Activated B cell treated with CpG ODN at 0.5 μM for 24 hours (primary cell): ENCODE measurements around the gene GJB4. TPM values are rescaled to one million over a fixed set of nuclear protein-coding genes. Genes with fewer than 3 reads are reported as not detected.
"Not testable (repeated sequence)": the region's sequence is repeated elsewhere in the genome, so short reads cannot be mapped to it uniquely, and the experiment has no call there.

Experiments
- ATAC-seq: fragments of 200-7000 bp; cut with Tn5 transposase; one replicate; pipeline ENCODE4 v1.10.0; 2021; ENCODE audit warnings: low read depth, mild to moderate bottlenecking, moderate library complexity
- CTCF ChIA-PET: fragments of 350-600 bp; sonication (Branson Sonifier 250); formaldehyde crosslinking; loops from one replicate; lab custom pipeline; 2021; ENCODE audit warnings: antibody characterized with exemption; lab: Charles Lee
- POLR2A ChIA-PET: fragments of 350-600 bp; sonication (Branson Sonifier 250); formaldehyde crosslinking; loops from one replicate; lab custom pipeline; 2021; ENCODE audit warnings: antibody characterized with exemption; lab: Charles Lee
- DNase-seq: peaks from one replicate; pipeline ENCODE4 v3.0.0; 2022
- H3K27ac Mint-ChIP-seq: one replicate; pipeline ENCODE4 v1.8.0; 2020; ENCODE audit warnings: mixed read lengths
- H3K27me3 Mint-ChIP-seq: one replicate; pipeline ENCODE4 v1.8.0; 2021; ENCODE audit warnings: mixed read lengths
- H3K36me3 Mint-ChIP-seq: one replicate; pipeline ENCODE4 v1.8.0; 2021; ENCODE audit warnings: low read depth, mixed read lengths
- H3K4me1 Mint-ChIP-seq: one replicate; pipeline ENCODE4 v1.8.0; 2021; ENCODE audit warnings: mixed read lengths
- H3K4me3 Mint-ChIP-seq: one replicate; pipeline ENCODE4 v1.8.0; 2020; ENCODE audit warnings: mild to moderate bottlenecking, mixed read lengths
- H3K9me3 Mint-ChIP-seq: one replicate; pipeline ENCODE4 v1.8.0; 2020; ENCODE audit warnings: mixed read lengths
- intact Hi-C: fragments of 100-400 bp; cut with micrococcal nuclease; formaldehyde crosslinking; loops from one replicate; pipeline ENCODE4 v1.15.1; 2024
- total RNA-seq: library from RNA; stranded (reverse); gene quantifications from 2 replicates; pipeline ENCODE4 v1.2.3, GENCODE V29; 2022
- TF ChIP-seq, protein P1 (sequence below): fragments of 200-600 bp; IDR thresholded peaks from one replicate; pipeline ENCODE4 v1.8.0; 2022; ENCODE audit warnings: antibody characterized with exemption, mild to moderate bottlenecking

Gene GJB4
- total RNA-seq, 1 donor from 2014 or later, result not detected

DNA sequence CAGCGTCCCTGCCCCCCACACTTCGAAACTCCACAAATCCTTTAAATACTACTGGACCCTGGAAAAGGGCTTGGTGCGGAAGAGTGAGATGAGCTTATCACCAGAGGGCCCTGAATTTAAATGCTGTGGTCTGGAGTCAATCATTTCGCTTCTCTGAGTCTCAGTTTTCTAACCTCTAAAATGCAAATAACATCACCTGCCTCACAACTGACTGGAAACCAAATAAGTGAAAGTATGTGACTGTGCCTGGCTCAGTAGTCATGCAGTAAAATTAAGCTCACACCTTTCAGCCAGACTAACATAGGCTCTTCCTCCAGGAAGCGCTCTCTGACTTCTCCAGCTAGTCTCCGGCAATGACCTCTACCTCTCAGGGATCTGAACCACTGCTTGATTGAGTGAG, 37.5 kb downstream of the GJB4 start:
- Mint-ChIP-seq H3K4me1 (peaks cover 20% of the 10 kb centered on the region), H3K27me3 (peaks cover 15% of the 10 kb centered on the region), H3K27ac (no peak overlapping the region), H3K36me3 (no peaks in the 10 kb centered on the region), H3K4me3 (no peak overlapping the region), H3K9me3 (no peaks in the 10 kb centered on the region)
- TF ChIP-seq, protein P1, sequence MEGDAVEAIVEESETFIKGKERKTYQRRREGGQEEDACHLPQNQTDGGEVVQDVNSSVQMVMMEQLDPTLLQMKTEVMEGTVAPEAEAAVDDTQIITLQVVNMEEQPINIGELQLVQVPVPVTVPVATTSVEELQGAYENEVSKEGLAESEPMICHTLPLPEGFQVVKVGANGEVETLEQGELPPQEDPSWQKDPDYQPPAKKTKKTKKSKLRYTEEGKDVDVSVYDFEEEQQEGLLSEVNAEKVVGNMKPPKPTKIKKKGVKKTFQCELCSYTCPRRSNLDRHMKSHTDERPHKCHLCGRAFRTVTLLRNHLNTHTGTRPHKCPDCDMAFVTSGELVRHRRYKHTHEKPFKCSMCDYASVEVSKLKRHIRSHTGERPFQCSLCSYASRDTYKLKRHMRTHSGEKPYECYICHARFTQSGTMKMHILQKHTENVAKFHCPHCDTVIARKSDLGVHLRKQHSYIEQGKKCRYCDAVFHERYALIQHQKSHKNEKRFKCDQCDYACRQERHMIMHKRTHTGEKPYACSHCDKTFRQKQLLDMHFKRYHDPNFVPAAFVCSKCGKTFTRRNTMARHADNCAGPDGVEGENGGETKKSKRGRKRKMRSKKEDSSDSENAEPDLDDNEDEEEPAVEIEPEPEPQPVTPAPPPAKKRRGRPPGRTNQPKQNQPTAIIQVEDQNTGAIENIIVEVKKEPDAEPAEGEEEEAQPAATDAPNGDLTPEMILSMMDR, result no peak
- POLR2A ChIA-PET, result interaction anchor here (1.1 kb wide), 1 partner anchor 63 kb away, joined by 3 read pairs; the partner anchor contains the start of gene SMIM12
- intact Hi-C loops, result no loop called here
- ATAC-seq (peak; percentile 28), DNase-seq (no peak)
- CTCF ChIA-PET, result interaction anchor here (1.2 kb wide), 1 partner anchor 9 kb away, joined by 3 read pairs; no protein-coding TSS in a partner anchor

- Mint-ChIP-seq H3K4me1 (peaks cover 13% of the 10 kb centered on the region), H3K27ac (no peak overlapping the region), H3K9me3 (peaks cover 6% of the 10 kb centered on the region), H3K4me3 (no peak overlapping the region), H3K27me3 (no peaks in the 10 kb centered on the region), H3K36me3 (peaks cover 5% of the 10 kb centered on the region)
- no peak for ATAC-seq
- CTCF ChIA-PET, result no interaction called here
- intact Hi-C loops, result no loop called here
- POLR2A ChIA-PET, result no interaction called here
- TF ChIP-seq, protein P1, result no peak
- DNase-seq, result no peak
Measured at GRCh38 chr1:34800214-34800613, 40.7 kb downstream of the GJB4 start.

DNA sequence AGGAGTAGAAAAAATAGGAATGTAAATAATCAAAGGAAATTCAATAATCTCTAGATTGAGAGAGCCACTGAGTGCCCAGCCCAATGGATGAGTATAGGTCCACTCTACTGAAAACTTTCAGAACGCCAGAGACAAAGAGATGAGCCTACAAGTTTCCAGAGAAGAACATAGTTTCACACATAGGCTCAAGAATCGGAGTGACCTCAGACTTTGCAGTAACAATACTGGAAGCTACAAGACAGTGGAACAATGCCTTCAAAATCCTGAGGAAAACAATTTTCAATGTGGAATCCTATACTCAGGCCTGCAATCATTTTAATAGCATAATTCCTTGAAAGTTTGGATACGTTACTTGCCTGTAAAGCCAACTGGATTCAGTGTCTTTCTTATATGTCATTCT, 44.2 kb downstream of the GJB4 start:
- Mint-ChIP-seq H3K4me1 (no peaks in the 10 kb centered on the region), H3K27me3 (no peaks in the 10 kb centered on the region), H3K27ac (no peak overlapping the region), H3K4me3 (no peak overlapping the region), H3K36me3 (peaks cover 5% of the 10 kb centered on the region), H3K9me3 (peaks cover 6% of the 10 kb centered on the region)
- DNase-seq, result no peak
- TF ChIP-seq, protein P1, result no peak
- ATAC-seq, result no peak
- CTCF ChIA-PET, result interaction anchor here (1.7 kb wide), 1 partner anchor 18 kb away, joined by 4 read pairs; no protein-coding TSS in a partner anchor
- POLR2A ChIA-PET, result no interaction called here
- intact Hi-C loops, result no loop called here

DNA sequence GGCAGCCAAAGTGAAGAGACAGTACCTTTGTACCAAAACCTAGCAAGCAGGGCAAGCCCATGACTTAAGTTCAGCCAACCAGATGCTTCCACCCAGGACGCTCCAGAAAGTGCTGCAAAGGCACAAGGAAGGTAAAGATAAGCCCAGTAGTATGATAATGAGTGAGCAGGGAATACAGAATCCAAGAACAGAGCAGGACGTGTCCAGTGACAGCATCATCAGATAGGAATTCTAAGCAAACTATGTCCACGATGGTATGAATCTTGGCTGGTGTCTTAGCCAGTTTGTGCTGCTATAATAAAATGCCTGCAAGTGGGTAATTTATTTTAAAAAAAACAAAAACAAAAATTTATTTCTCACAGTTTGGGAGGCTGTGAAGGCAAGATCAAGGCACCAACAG, 46.9 kb downstream of the GJB4 start:
- Mint-ChIP-seq H3K27me3 (no peaks in the 10 kb centered on the region), H3K9me3 (peaks cover 10% of the 10 kb centered on the region)

GRCh38 chr1:34808051-34808810, 48.7 kb downstream of the GJB4 start:
- Mint-ChIP-seq H3K27ac (no peak overlapping the region), H3K4me1 (no peaks in the 10 kb centered on the region), H3K36me3 (peaks cover 5% of the 10 kb centered on the region), H3K4me3 (no peak overlapping the region), H3K9me3 (peaks cover 10% of the 10 kb centered on the region), H3K27me3 (no peaks in the 10 kb centered on the region)
- ATAC-seq, result no peak
- intact Hi-C loops, result no loop called here
- ChIA-PET CTCF (no interaction called here), POLR2A (no interaction called here)
- no peak for DNase-seq
- TF ChIP-seq, protein P1, result no peak

More for the DNA sequence above, 46.9 kb downstream of the GJB4 start:
- intact Hi-C loops, result no loop called here
- CTCF ChIA-PET, result no interaction called here
- Mint-ChIP-seq H3K4me3 (no peak overlapping the region), H3K27ac (no peak overlapping the region), H3K36me3 (peaks cover 5% of the 10 kb centered on the region), H3K4me1 (no peaks in the 10 kb centered on the region)
- DNase-seq (no peak), ATAC-seq (no peak)
- TF ChIP-seq, protein P1, result no peak
- POLR2A ChIA-PET, result no interaction called here

GRCh38 chr1:34810781-34811180, 51.2 kb downstream of the GJB4 start:
- CTCF ChIA-PET, H3K4me3 Mint-ChIP-seq, H3K4me1 Mint-ChIP-seq, intact Hi-C loops, H3K9me3 Mint-ChIP-seq, ATAC-seq, H3K36me3 Mint-ChIP-seq, POLR2A ChIA-PET, H3K27ac Mint-ChIP-seq, H3K27me3 Mint-ChIP-seq, DNase-seq: not testable (repeated sequence)
